SH-SY5Y (cell line): ENCODE measurements around the gene CCL17.
A peak's percentile ranks its signal among the peaks of the same experiment; 100 is the strongest.

Source experiments
- GATA2 ChIP-seq: IDR thresholded peaks from 2 replicates; pipeline ENCODE4 v1.6.1; 2011; ENCODE audit warnings: mild to moderate bottlenecking, low read depth, low read length
- GATA3 ChIP-seq: IDR thresholded peaks from 2 replicates; pipeline ENCODE4 v1.6.1; 2011; ENCODE audit warnings: low read depth, mild to moderate bottlenecking, low read length, moderate library complexity

The CCL17 gene

GRCh38 chr16:57372372-57373116 lies 32.0 kb upstream of the CCL17 start, which contains the start of gene CX3CL1:
Gene CX3CL1, plus strand, starts transcription at chr16:57372490. Its CDS starts 79 bp downstream, at chr16:57372569.
- TF ChIP-seq GATA3 (no peak), GATA2 (no peak)

GRCh38 chr16:57373117-57373947 lies 31.2 kb upstream of the CCL17 start:
- TF ChIP-seq GATA2 (no peak), GATA3 (no peak)

GRCh38 chr16:57374067-57374534 lies 30.5 kb upstream of the CCL17 start:
- TF ChIP-seq GATA3 (no peak), GATA2 (no peak)

GRCh38 chr16:57376313-57376818 lies 28.2 kb upstream of the CCL17 start:
- TF ChIP-seq GATA3, result no peak
- TF ChIP-seq GATA2, result no peak

GRCh38 chr16:57377080-57377841 lies 27.3 kb upstream of the CCL17 start:
- TF ChIP-seq GATA3 (peak; percentile 95), GATA2 (peak; percentile 99)

GRCh38 chr16:57379579-57379978 lies 25.0 kb upstream of the CCL17 start:
- TF ChIP-seq GATA3 (no peak), GATA2 (peak; percentile 48; the same call in 1 of the 2 replicates)

- TF ChIP-seq GATA3 (no peak), GATA2 (no peak)
Measured at GRCh38 chr16:57380671-57381462, 23.7 kb upstream of the CCL17 start.

- TF ChIP-seq GATA3, result no peak
Measured at GRCh38 chr16:57381791-57382534, 22.6 kb upstream of the CCL17 start.

- no peak for TF ChIP-seq GATA2
- TF ChIP-seq GATA3, result no peak
Measured at GRCh38 chr16:57382535-57383275, 21.9 kb upstream of the CCL17 start.

- TF ChIP-seq GATA2, result no peak
- no peak for TF ChIP-seq GATA3
Measured at GRCh38 chr16:57383276-57384247, 21.0 kb upstream of the CCL17 start.

GRCh38 chr16:57384248-57385070 lies 20.1 kb upstream of the CCL17 start:
- TF ChIP-seq GATA2, result no peak
- no peak for TF ChIP-seq GATA3
